Measurements from ENCODE around the gene TMC1.

The TMC1 gene

GRCh38 chr9:72575666-72576065, 54.3 kb downstream of the TMC1 start:
- DNase-seq (ENCODE audit: low spot score) = no peak

GRCh38 chr9:72576087-72576486, 54.7 kb downstream of the TMC1 start:
- no peak for DNase-seq (ENCODE audit: low spot score)

- no peak for DNase-seq (ENCODE audit: low spot score)
Observed at GRCh38 chr9:72577212-72577753, 55.9 kb downstream of the TMC1 start.

- peak; percentile 28 for DNase-seq (ENCODE audit: low spot score)
Observed at GRCh38 chr9:72579190-72579589, 57.8 kb downstream of the TMC1 start.

GRCh38 chr9:72579880-72580550, 58.6 kb downstream of the TMC1 start:
- peak; percentile 78 for DNase-seq (ENCODE audit: low spot score)

- no peak for DNase-seq (ENCODE audit: low spot score)
Observed at GRCh38 chr9:72581694-72582093, 60.3 kb downstream of the TMC1 start.

GRCh38 chr9:72583370-72583769, 62.0 kb downstream of the TMC1 start:
- DNase-seq (ENCODE audit: low spot score) = no peak

GRCh38 chr9:72586388-72587130, 65.2 kb downstream of the TMC1 start:
- no peak for DNase-seq (ENCODE audit: low spot score)

GRCh38 chr9:72588336-72588735, 66.9 kb downstream of the TMC1 start:
- DNase-seq (ENCODE audit: low spot score) = no peak

GRCh38 chr9:72589667-72590521, 68.5 kb downstream of the TMC1 start:
- DNase-seq (ENCODE audit: low spot score) = no peak

GRCh38 chr9:72590824-72591223, 69.4 kb downstream of the TMC1 start:
- DNase-seq (ENCODE audit: low spot score) = no peak

GRCh38 chr9:72592502-72593403, 71.3 kb downstream of the TMC1 start:
- DNase-seq (ENCODE audit: low spot score) = peak; percentile 77

- DNase-seq (ENCODE audit: low spot score) = no peak
Observed at GRCh38 chr9:72596451-72597180, 75.2 kb downstream of the TMC1 start.

GRCh38 chr9:72597181-72597517, 75.7 kb downstream of the TMC1 start:
- DNase-seq (ENCODE audit: low spot score) = no peak

- DNase-seq (ENCODE audit: low spot score) = no peak
Observed at GRCh38 chr9:72597601-72598000, 76.2 kb downstream of the TMC1 start.

GRCh38 chr9:72598639-72599038, 77.2 kb downstream of the TMC1 start:
- no peak for DNase-seq (ENCODE audit: low spot score)

- no peak for DNase-seq (ENCODE audit: low spot score)
Observed at GRCh38 chr9:72599874-72600534, 78.6 kb downstream of the TMC1 start.

GRCh38 chr9:72600671-72601070, 79.3 kb downstream of the TMC1 start:
- no peak for DNase-seq (ENCODE audit: low spot score)

GRCh38 chr9:72601615-72602014, 80.2 kb downstream of the TMC1 start:
- no peak for DNase-seq (ENCODE audit: low spot score)

- no peak for DNase-seq (ENCODE audit: low spot score)
Observed at GRCh38 chr9:72612449-72612848, 91.0 kb downstream of the TMC1 start.
